Skeletal muscle cell (primary cell): ENCODE measurements around the gene BCAP31.
A peak's percentile ranks its signal among the peaks of the same experiment; 100 is the strongest.

Experiments used
- DNase-seq: peaks from one replicate; pipeline ENCODE4 v3.0.0-alpha.2; 2010; ENCODE audit warnings: low read depth
- H3K4me3 ChIP-seq: 2 replicates; pipeline ENCODE4 v1.5.1; 2011; ENCODE audit warnings: low read depth, mild to moderate bottlenecking, control low read depth, low read length, moderate library complexity

The BCAP31 gene

GRCh38 chrX:153669174-153669890 is 54.9 kb downstream of the BCAP31 start:
- DNase-seq = no peak

GRCh38 chrX:153668423-153669173 is 55.6 kb downstream of the BCAP31 start:
- H3K4me3 ChIP-seq = no peak overlapping the region

More at GRCh38 chrX:153669174-153669890, 54.9 kb downstream of the BCAP31 start:
- H3K4me3 ChIP-seq = no peak overlapping the region

GRCh38 chrX:153667956-153668396 is 56.2 kb downstream of the BCAP31 start:
- peak overlapping the region; percentile 12 for H3K4me3 ChIP-seq
- peak; percentile 19 for DNase-seq

More at GRCh38 chrX:153668423-153669173, 55.6 kb downstream of the BCAP31 start:
- no peak for DNase-seq

- H3K4me3 ChIP-seq = peak overlapping the region; percentile 12
- no peak for DNase-seq
Observed at GRCh38 chrX:153667281-153667955, 56.8 kb downstream of the BCAP31 start.

- no peak overlapping the region for H3K4me3 ChIP-seq
- no peak for DNase-seq
Observed at GRCh38 chrX:153665726-153666306, 58.4 kb downstream of the BCAP31 start.

- no peak for DNase-seq
- no peak overlapping the region for H3K4me3 ChIP-seq
Observed at GRCh38 chrX:153662266-153662665, 61.9 kb downstream of the BCAP31 start.

GRCh38 chrX:153659268-153659667 is 64.9 kb downstream of the BCAP31 start:
- DNase-seq = no peak
- no peak overlapping the region for H3K4me3 ChIP-seq

- DNase-seq = no peak
- H3K4me3 ChIP-seq = no peak overlapping the region
Observed at GRCh38 chrX:153657161-153657560, 67.0 kb downstream of the BCAP31 start.

GRCh38 chrX:153653556-153653955 is 70.6 kb downstream of the BCAP31 start:
- DNase-seq = no peak
- no peak overlapping the region for H3K4me3 ChIP-seq

- no peak overlapping the region for H3K4me3 ChIP-seq
- DNase-seq = no peak
Observed at GRCh38 chrX:153651540-153652079, 72.6 kb downstream of the BCAP31 start.

GRCh38 chrX:153650959-153651358 is 73.2 kb downstream of the BCAP31 start:
- H3K4me3 ChIP-seq = no peak overlapping the region
- no peak for DNase-seq
